Calu3 (cell line): ENCODE results near the gene JMJD6. TPM values are rescaled to one million over a fixed set of nuclear protein-coding genes. Genes with fewer than 3 reads are reported as not detected.
"Not testable (repeated sequence)": the region's sequence is repeated elsewhere in the genome, so short reads cannot be mapped to it uniquely, and the experiment has no call there.

Experiments used
- BruUV-seq: library from RNA; stranded (reverse); fragments of 400-500 nt; replicated peaks from 2 replicates; lab custom pipeline; 2021; lab: Mats Ljungman, UMichigan
- CTCF ChIA-PET: fragments of 300-600 bp; sonication (Branson Sonifier 250); formaldehyde crosslinking; loops from one replicate; lab custom pipeline; 2022; ENCODE audit warnings: antibody characterized with exemption; lab: Charles Lee
- DNase-seq: peaks from one replicate; pipeline ENCODE4 v3.0.0; 2022
- H3K27ac Mint-ChIP-seq: one replicate; pipeline ENCODE4 v1.8.0; 2022; ENCODE audit warnings: mixed read lengths; ENCODE audit not compliant: unreplicated experiment
- H3K27me3 Mint-ChIP-seq: one replicate; pipeline ENCODE4 v1.8.0; 2022; ENCODE audit warnings: mixed read lengths; ENCODE audit not compliant: unreplicated experiment
- H3K36me3 Mint-ChIP-seq: one replicate; pipeline ENCODE4 v1.8.0; 2022; ENCODE audit warnings: mild to moderate bottlenecking, moderate library complexity, mixed read lengths; ENCODE audit not compliant: insufficient read depth, unreplicated experiment
- H3K4me1 Mint-ChIP-seq: one replicate; pipeline ENCODE4 v1.8.0; 2022; ENCODE audit warnings: mild to moderate bottlenecking, low read depth, mixed read lengths; ENCODE audit not compliant: unreplicated experiment
- H3K4me3 Mint-ChIP-seq: one replicate; pipeline ENCODE4 v1.8.0; 2022; ENCODE audit warnings: mild to moderate bottlenecking, low read depth, moderate library complexity, mixed read lengths; ENCODE audit not compliant: unreplicated experiment
- H3K9me3 Mint-ChIP-seq: one replicate; pipeline ENCODE4 v1.8.0; 2022; ENCODE audit warnings: low read depth, mixed read lengths; ENCODE audit not compliant: unreplicated experiment
- intact Hi-C: fragments of 100-400 bp; cut with micrococcal nuclease; formaldehyde crosslinking; loops from one replicate; pipeline ENCODE4 v1.10.0; 2022; ENCODE audit not compliant: unreplicated experiment
- total RNA-seq: library from RNA; stranded (reverse); gene quantifications from 2 replicates; pipeline ENCODE4 v1.2.3, GENCODE V29; 2022
- TF ChIP-seq, protein P1 (sequence below): fragments of 200-600 bp; IDR thresholded peaks from one replicate; pipeline ENCODE4 v1.8.0; 2022; ENCODE audit warnings: antibody characterized with exemption; ENCODE audit not compliant: unreplicated experiment

The JMJD6 gene
- total RNA-seq, 1 experiment from 2014 or later, result 62.1 TPM

DNA sequence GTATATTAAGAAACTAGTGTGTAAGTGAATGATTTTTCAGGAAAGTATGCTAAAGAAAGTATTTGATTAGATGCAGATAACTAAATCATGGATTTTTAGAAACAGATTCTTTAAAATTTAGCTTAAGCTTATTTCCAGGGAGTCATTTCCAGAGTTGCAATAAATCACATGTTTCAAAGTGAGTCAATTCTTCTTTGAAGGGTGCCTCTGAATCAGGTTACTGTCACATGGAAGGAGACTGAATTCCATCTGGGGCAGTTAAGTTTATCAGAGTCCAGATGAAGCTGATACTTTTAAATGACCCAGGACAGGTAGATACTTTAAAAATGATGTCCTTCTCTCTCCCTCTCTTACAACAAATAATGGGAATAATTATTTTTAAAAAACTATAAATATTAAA lies 16.6 kb upstream of the JMJD6 start:
- TF ChIP-seq, protein P1, sequence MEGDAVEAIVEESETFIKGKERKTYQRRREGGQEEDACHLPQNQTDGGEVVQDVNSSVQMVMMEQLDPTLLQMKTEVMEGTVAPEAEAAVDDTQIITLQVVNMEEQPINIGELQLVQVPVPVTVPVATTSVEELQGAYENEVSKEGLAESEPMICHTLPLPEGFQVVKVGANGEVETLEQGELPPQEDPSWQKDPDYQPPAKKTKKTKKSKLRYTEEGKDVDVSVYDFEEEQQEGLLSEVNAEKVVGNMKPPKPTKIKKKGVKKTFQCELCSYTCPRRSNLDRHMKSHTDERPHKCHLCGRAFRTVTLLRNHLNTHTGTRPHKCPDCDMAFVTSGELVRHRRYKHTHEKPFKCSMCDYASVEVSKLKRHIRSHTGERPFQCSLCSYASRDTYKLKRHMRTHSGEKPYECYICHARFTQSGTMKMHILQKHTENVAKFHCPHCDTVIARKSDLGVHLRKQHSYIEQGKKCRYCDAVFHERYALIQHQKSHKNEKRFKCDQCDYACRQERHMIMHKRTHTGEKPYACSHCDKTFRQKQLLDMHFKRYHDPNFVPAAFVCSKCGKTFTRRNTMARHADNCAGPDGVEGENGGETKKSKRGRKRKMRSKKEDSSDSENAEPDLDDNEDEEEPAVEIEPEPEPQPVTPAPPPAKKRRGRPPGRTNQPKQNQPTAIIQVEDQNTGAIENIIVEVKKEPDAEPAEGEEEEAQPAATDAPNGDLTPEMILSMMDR, result no peak
- no peak overlapping the region for H3K4me3 Mint-ChIP-seq
- BruUV-seq, result no TSS peak
- peaks cover 15% of the 10 kb centered on the region for H3K36me3 Mint-ChIP-seq
- intact Hi-C loops, result no loop called here
- H3K4me1 Mint-ChIP-seq, result no peaks in the 10 kb centered on the region
- CTCF ChIA-PET, result no interaction called here
- H3K27me3 Mint-ChIP-seq, result no peaks in the 10 kb centered on the region
- no peak for DNase-seq
- H3K27ac Mint-ChIP-seq, result no peak overlapping the region
- no peaks in the 10 kb centered on the region for H3K9me3 Mint-ChIP-seq

DNA sequence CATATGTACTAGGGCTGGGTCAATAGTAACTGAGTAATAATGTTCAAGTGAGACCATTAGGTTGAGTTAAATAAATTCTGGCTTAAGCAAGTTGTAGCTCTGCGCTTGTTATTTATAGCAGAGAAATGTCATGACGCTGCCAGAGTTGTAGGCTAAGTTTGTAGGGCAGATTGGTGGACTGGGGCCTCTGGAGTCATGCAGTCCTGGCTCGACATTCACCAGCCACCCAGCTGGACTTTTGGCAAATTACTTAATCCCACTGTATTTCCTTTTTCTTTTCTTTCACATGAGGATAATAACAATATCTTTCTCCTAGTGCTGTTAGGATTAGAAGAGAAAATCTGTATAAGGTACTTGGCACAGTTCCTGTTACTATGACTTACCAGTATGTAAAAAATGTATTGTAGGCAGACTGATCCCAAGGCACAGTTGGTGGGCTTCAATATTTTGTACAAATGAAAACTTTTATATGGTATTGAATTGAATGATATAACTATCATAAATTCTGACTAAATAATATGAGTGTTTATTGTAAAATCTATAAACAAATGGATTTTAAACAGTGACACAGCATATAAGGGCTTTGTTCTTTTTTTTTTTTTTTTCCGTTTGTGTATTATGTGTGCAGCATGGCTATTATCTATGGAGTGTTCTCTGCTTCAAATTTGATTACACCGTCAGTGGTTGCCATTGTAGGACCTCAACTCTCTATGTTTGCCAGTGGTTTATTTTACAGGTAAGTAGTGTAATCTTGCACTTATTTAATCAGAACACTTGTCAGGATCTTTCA lies 14.1 kb upstream of the JMJD6 start:
- Mint-ChIP-seq H3K4me1 (no peaks in the 10 kb centered on the region), H3K27me3 (no peaks in the 10 kb centered on the region), H3K9me3 (no peaks in the 10 kb centered on the region), H3K27ac (no peak overlapping the region), H3K36me3 (peaks cover 40% of the 10 kb centered on the region), H3K4me3 (no peak overlapping the region)
- TF ChIP-seq, protein P1, result no peak
- no peak for DNase-seq
- no TSS peak for BruUV-seq
- CTCF ChIA-PET, result interaction anchor here (0.6 kb wide), 1 partner anchor 1805 kb away, joined by 4 read pairs; no protein-coding TSS in a partner anchor
- intact Hi-C loops, result no loop called here

DNA sequence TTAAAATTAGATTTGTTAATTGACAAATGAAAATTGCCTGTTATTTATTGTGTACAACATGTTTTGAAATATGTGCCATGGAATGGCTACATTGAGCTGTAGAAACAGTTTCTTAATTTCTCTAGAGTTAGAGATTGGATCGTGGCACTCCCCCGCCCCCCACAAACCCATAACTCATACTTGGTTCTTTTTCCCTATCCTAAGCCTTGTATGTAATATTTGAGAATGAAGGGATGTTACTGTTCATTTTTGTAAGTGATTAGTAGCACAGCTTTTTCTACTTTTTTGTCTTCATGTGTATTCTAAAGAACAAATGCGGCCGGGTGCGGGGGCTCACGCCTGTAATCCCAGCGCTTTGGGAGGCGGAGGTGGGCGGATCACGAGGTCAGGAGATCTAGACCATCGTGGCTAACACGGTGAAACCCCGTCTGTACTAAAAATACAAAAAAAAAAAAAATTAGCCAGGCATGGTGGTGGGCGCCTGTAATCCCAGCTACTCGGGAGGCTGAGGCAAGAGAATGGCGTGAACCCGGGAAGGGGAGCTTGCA lies 13.2 kb upstream of the JMJD6 start:
- intact Hi-C loops, H3K4me1 Mint-ChIP-seq, H3K27ac Mint-ChIP-seq, DNase-seq, BruUV-seq, H3K4me3 Mint-ChIP-seq, H3K9me3 Mint-ChIP-seq, H3K27me3 Mint-ChIP-seq: not testable (repeated sequence)
- CTCF ChIA-PET, result interaction anchor here (0.5 to 0.6 kb wide), 2 partner anchors 549 to 1805 kb away, joined by 3 to 4 read pairs; no protein-coding TSS in a partner anchor
- H3K36me3 Mint-ChIP-seq, result peaks cover 48% of the 10 kb centered on the region

DNA sequence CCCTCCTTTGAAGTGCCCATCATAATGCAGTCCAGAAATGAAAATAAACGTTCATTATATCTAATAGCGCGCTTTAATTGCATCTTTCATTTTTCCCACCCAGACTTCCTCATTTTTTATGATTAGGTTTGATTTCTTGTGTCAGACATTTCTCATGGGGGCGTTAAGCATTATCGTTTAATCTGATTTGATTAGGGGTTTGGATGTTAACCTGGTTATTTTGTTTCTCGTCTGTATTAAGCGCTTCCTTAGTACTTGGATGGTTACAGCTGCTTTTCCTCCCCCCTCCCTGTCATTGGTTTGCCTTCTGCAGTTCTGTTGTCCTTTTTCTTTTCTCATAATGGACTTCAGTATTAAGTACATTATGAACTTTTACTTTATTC lies 12.1 kb upstream of the JMJD6 start:
- no peak for DNase-seq
- H3K36me3 Mint-ChIP-seq, result peaks cover 60% of the 10 kb centered on the region
- peak overlapping the region; percentile 93 for H3K4me3 Mint-ChIP-seq
- peak overlapping the region; percentile 89 for H3K27ac Mint-ChIP-seq
- CTCF ChIA-PET, result interaction anchor here (0.6 kb wide), 1 partner anchor 328 kb away, joined by 4 read pairs; no protein-coding TSS in a partner anchor
- H3K27me3 Mint-ChIP-seq, result no peaks in the 10 kb centered on the region
- no TSS peak for BruUV-seq
- H3K9me3 Mint-ChIP-seq, result no peaks in the 10 kb centered on the region
- H3K4me1 Mint-ChIP-seq, result peaks cover 20% of the 10 kb centered on the region
- TF ChIP-seq, protein P1, result no peak
- intact Hi-C loops, result no loop called here
